Fibroblast of villous mesenchyme (primary cell): ENCODE results near the gene SPACDR. TPM values are rescaled to one million over a fixed set of nuclear protein-coding genes. Genes with fewer than 3 reads are reported as not detected.

Experiments
- DNase-seq: peaks from one replicate; pipeline ENCODE4 v3.0.0-alpha.2; 2010; ENCODE audit warnings: low read depth
- H3K4me3 ChIP-seq: 2 replicates; pipeline ENCODE4 v1.5.1; 2011; ENCODE audit warnings: low read depth, mild to moderate bottlenecking, low read length
- CTCF ChIP-seq: IDR thresholded peaks from 2 replicates; pipeline ENCODE4 v1.5.1; 2012; ENCODE audit warnings: low read depth, mild to moderate bottlenecking, low read length; ENCODE audit not compliant: insufficient read depth
- total RNA-seq: library from RNA; depleted of rRNA; stranded (reverse); fragments of >200 nt; gene quantifications from 2 replicates; pipeline ENCODE4 v1.2.3, GENCODE V29; 2012

SPACDR gene
- total RNA-seq, 1 donor = not detected

GRCh38 chr7:100496509-100496908 is 32.4 kb upstream of the SPACDR start:
- no peak for DNase-seq
- TF ChIP-seq CTCF = no peak
- no peak overlapping the region for H3K4me3 ChIP-seq

- no peak for TF ChIP-seq CTCF
- peak; percentile 30 for DNase-seq
- H3K4me3 ChIP-seq = peak overlapping the region; percentile 23
These were observed 29.6 kb upstream of the SPACDR start for GRCh38 chr7:100493476-100494264.

GRCh38 chr7:100492738-100493475 is 28.8 kb upstream of the SPACDR start:
- no peak for DNase-seq
- TF ChIP-seq CTCF = no peak
- peak overlapping the region; percentile 23 for H3K4me3 ChIP-seq

- no peak for DNase-seq
- no peak overlapping the region for H3K4me3 ChIP-seq
- no peak for TF ChIP-seq CTCF
These were observed 27.1 kb upstream of the SPACDR start for GRCh38 chr7:100491192-100491578.

GRCh38 chr7:100490483-100491191 is 26.6 kb upstream of the SPACDR start:
- H3K4me3 ChIP-seq = no peak overlapping the region
- DNase-seq = no peak

More at GRCh38 chr7:100490483-100491191, 26.6 kb upstream of the SPACDR start:
- TF ChIP-seq CTCF = no peak
